Testis (tissue), 2 donors: ENCODE measurements around the gene FYN.

ENCODE experiments used
- CTCF ChIP-seq, 3 experiments: fragments of 450-650 bp in 2 of 3; fragments of 200-600 bp in 1 of 3; sonication (generic) in 1 of 3; IDR thresholded peaks; one replicate each; pipeline ENCODE4 v1.5.1; 2016 to 2019; ENCODE audit warnings: antibody characterized with exemption in 3 of 3, mild to moderate bottlenecking in 2 of 3, moderate library complexity in 1 of 3
- POLR2A ChIP-seq: fragments of 450-650 bp; IDR thresholded peaks from one replicate; pipeline ENCODE4 v1.6.1; 2017; ENCODE audit warnings: antibody characterized with exemption, mild to moderate bottlenecking, moderate library complexity

- no peak for TF ChIP-seq CTCF (IDR thresholded peaks at IDR 0.05)
- no peak for TF ChIP-seq POLR2A
Measured at GRCh38 chr6:111646942-111647341, 226.3 kb downstream of the FYN start.
